Glomerular endothelial cell (primary cell): ENCODE results near the gene PIAS4. TPM values are rescaled to one million over a fixed set of nuclear protein-coding genes. Genes with fewer than 3 reads are reported as not detected.

Experiments
- DNase-seq: peaks from one replicate; pipeline ENCODE4 v3.0.0-alpha.2; 2011; ENCODE audit warnings: low read depth, low spot score; ENCODE audit errors: extremely low read depth
- total RNA-seq: library from RNA; depleted of rRNA; stranded (reverse); fragments of >200 nt; gene quantifications from 2 replicates; pipeline ENCODE4 v1.2.3, GENCODE V29; 2015

The PIAS4 gene
- total RNA-seq, 1 donor from 2014 or later, result 34.7 TPM

DNA sequence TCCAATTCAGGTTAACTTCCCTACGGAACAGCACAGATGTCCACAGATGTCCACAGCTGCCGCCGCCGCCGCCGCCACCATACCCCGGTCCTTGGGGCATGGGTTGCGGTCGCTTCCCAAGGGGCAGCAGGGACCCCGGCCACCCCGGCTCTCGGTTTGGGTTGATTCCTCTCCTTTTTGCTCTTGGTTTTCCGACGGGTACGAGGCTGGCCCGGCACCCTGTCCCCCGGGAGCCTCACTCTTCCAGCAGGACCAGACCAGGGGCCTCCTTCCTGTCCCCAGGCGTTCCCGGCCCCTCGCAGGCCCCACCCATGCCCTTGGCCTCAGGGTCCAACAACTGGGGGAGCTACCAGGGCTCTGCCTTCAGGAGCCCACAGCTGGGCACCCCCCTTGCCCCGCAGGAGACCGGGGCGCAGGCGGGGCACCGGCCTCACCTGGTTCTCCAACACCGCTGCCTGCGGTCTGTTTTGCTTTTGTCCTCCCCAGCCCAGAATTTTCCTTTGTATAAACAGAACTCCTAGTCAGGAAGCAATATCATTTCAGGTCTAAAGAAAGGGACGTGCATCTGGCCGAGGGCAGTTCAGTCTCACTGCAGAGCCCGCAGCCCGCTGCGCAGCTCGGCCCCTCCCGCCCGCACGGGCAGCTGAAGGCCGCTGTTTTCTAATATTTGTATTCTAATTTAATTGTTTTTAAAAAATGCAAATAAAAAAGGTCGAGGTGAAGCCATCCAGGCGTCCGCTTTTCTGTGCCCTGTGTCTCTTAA lies 31.3 kb downstream of the PIAS4 start:
- DNase-seq, result no peak

DNA sequence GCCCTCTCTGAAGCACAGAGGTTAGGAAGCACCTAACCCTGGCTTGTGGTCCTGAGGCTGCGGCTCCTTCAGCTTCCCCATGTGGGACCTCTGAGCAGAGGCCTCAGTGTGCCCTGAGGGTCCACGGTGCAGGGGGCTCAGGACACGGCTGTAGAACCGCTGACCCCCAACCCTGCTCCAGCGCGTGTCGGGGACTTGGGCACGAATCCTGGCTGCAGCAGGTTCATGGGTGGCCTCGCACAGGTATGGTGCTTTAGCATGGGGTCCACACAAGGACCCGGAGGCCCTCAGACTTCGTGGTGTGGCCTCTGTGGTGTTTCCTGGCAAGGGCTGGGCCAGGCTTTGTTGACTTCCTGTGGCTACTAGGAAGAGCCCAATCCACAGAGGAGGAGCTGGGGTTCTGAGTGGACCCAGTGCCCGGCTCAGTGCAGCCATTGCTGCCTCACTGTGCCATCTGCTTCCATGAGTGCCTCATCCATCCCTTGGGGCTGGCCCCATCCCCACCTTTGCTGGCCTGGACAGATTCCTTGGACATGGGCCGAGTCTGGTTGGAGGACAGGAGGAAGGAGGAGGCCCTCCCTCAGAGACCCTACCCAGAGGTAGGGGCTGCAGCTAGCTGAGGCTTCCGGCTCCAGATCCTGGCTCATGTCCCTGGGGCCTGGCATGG lies 34.7 kb downstream of the PIAS4 start:
- DNase-seq, result no peak

DNA sequence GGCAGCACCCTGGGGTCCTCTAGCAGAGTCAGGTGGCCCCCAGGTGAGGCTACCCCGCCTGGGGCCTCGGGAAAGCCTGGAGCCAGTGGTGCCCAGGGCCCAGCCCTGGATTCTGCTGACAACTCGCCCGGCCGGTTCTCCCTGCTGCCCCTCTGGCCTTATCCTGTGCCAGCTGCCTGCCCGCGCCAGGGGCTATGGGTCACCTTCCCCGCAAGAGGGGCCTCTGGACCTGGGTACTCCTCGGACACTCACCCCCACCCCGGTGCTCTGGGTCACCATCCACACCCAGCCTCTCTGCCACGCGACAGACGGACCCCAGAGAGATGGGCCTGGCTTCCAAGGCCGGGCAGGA lies 35.2 kb downstream of the PIAS4 start:
- DNase-seq, result no peak

DNA sequence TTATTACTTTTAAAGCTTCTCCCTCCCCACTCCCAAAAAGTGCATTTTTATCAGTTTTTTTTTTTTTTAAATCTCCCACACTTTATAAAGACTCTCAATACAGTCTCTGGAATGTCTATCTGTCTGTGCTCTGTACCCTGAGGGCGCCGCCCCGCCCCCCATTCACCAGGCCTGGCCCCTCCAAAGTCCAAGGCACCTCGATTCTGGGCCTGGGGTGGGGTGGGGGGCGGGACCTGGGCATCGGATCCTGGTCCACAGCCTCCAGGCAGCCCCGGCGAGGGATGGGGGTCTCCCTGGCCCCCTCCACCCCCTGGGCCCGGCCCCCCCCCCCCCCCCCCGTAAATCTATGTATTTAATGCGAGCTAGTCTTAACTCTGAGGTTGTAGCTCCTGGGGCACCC lies 35.9 kb downstream of the PIAS4 start:
- DNase-seq, result no peak

GRCh38 chr19:4043966-4044715 lies 36.6 kb downstream of the PIAS4 start:
- DNase-seq, result no peak

GRCh38 chr19:4044990-4045465 lies 37.5 kb downstream of the PIAS4 start:
- DNase-seq, result no peak

DNA sequence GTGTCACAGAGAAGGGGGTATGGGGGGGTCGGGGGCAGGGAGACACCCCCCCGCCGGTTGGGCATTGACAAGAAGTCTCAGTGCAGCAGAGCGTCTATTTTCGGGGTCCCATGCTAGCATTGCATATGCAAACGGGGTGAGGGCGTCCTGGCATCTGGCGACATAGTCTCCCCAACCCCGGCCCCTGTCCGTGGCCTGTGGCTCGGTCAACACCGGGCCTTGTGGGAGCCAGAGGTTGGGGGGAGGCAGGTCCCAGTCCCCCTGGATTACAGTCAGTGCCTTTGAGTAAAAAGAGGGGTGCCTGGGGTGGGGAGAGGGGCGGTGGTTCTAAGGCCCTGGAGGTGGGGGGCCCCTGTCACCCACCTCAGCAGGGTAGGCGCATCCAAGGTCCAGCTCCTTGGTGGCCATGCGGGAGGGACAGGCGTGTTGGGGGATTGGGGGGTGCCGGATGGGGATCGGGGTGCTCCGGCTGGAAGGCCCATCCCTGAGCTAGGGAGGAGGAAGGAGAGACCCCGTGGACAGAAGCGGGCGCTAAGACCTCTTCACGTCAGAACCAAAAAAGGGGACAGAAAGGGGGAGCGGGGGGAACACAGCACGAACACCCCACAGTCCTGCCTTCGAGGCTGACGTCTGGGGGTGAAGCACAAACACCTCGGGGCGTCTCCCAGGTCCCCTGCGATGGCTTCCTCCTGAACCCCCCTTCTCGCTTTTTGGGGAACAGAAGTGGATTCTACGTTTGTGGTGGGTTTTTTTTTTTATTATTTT lies 38.2 kb downstream of the PIAS4 start:
- DNase-seq, result no peak

DNA sequence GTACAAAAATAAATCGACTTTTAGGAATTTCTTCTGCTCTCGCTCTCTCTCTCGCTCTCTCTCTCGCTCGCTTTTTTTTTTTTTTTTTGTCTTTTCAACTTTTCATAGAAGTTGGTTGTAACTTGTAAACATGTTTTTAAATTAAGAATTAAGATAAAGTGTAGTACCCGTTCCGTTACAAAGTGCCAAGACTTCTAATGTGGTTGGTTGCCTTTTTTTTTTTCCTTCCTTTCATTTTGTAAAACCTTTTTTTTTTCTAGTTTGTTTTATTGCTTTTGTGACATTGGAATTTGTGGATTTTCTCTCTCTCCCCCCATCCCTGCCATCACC lies 38.8 kb downstream of the PIAS4 start:
- no peak for DNase-seq

- no peak for DNase-seq
Measured at GRCh38 chr19:4046946-4047683, 39.6 kb downstream of the PIAS4 start.

- no peak for DNase-seq
Measured at GRCh38 chr19:4049432-4049831, 41.9 kb downstream of the PIAS4 start.

- no peak for DNase-seq
Measured at GRCh38 chr19:4051175-4052101, 43.9 kb downstream of the PIAS4 start.

DNA sequence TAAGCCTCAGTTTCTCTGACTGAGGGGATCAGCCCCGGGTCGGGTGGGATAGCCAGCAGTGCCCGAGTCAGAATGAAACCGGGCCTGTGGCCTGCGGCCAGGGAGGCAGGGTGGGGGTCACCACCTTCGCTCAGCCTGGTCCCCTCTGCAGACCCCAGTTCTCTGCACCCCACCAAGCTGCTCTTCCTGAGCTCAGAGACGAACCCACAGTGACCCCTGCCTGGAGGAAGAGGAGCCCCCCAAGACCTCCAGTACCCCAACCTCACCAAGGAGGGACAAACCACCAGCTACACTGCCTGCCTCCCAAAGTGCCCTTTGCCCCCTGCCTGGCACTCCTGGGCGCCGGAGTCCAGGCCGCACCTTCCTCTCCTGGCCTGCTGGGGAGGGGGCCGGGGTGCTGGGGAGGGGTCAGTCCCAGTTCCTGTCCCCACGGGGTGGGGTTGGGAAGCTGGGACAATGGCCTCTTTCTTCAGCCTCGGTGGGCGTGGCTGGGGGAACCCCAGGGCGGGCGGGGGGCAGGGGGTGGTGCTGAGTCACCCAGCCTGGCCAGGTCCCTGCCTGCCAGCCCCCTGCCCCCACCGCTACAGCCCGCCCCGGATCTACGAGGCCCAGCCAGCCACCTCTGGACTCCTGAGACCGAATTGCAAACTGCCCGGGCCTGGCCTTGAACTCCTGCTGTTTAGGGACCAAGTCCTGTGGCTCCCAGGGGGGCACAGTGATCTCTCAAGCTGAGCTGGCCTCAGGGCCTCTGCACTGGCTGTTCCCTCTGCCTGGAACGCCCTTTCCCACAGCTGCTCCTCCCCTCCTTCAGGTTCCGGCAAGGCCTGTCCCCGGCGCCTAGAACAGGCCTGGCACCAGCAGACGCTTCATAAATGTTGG lies 44.8 kb downstream of the PIAS4 start:
- DNase-seq, result no peak

GRCh38 chr19:4052993-4053422 lies 45.5 kb downstream of the PIAS4 start:
- DNase-seq, result no peak

DNA sequence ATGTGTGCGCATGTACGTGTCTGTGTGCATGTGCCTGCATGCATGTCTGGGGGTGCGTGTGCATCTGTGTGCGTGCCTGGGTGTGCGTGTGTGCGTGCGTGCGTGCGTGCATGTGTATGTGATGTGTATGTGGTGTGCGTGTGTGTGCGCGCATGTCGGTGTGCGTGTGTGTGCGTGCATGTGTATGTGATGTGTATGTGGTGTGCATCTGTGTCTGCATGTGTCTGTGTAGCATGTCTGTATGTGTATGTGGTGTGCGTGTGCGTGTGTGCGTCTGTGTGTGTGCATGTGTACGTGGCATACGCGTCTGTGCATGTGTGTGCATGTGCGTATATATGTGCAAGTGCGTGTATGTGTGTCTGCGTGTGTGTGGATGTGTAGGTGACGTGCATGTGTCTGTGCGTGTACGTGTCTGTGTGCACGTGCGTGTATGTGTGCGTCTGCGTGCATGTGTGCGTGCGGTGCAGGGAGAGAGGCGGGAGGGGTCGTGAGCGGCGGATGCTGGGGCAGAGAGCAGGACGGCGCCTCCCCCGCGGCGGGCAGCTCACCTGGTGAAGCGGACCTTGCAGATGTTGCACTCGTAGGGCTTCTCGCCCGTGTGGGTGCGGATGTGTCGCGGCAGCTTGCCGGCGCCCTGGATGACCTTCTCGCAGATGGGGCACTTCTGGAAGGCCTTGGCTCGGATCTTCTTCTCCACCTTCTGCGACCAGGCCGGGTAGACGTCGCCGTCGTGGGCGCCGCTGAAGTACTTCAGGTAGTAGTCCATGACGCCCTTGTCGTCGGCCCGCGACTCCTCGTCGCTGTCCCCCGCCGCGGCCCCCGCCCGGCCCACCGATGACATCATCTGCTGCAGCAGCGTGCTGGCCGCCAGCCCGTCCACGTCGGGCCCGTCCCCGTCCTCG lies 46.1 kb downstream of the PIAS4 start:
- DNase-seq, result no peak

GRCh38 chr19:4054441-4055208 lies 47.1 kb downstream of the PIAS4 start:
- no peak for DNase-seq

DNA sequence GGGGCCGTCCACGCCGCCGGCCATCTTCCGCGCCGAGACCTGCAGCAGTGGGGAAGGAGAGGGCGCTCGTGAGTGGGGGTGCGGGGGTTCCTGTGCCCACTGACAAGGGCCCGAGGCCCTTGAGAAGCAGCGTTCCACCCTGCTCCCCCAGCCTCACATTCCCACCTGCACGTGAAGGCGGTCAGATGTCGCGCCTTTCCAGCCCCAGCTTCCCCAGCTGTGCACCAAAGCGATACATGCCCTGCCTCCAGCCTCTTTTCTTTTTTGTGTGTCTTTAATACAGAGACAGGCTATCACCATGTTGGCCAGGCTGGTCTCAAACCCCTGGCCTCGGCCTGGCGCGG lies 47.6 kb downstream of the PIAS4 start:
- no peak for DNase-seq
